DND-41 (cell line): ENCODE results near the gene SRRT.
A peak's percentile ranks its signal among the peaks of the same experiment; 100 is the strongest.

Source experiments
- ATAC-seq: fragments of 200-7000 bp; cut with Tn5 transposase; 3 replicates; pipeline ENCODE4 v1.9.1; 2021; ENCODE audit warnings: low read depth; ENCODE audit not compliant: insufficient read depth
- DNase-seq: peaks from one replicate; pipeline ENCODE4 v3.0.0-alpha.2; 2020
- H2AFZ ChIP-seq: 2 replicates; pipeline ENCODE4 v1.6.0; 2012; ENCODE audit warnings: low read depth, low read length
- H3K27ac ChIP-seq: 2 replicates; pipeline ENCODE4 v1.5.1; 2012; ENCODE audit warnings: low read length, inconsistent platforms
- H3K27me3 ChIP-seq: fragments of 200-600 bp; sonication (generic); 2 replicates; pipeline ENCODE4 v1.6.0; 2012; ENCODE audit warnings: low read length, mild to moderate bottlenecking, inconsistent platforms; ENCODE audit not compliant: insufficient read depth, poor library complexity
- H3K36me3 ChIP-seq: 2 replicates; pipeline ENCODE4 v1.5.1; 2012; ENCODE audit warnings: low read length, inconsistent platforms; ENCODE audit not compliant: insufficient read depth
- H3K4me1 ChIP-seq: 2 replicates; pipeline ENCODE4 v1.5.1; 2012; ENCODE audit warnings: mild to moderate bottlenecking, low read length; ENCODE audit not compliant: insufficient read depth
- H3K4me2 ChIP-seq: 2 replicates; pipeline ENCODE4 v1.6.0; 2012; ENCODE audit warnings: mild to moderate bottlenecking, moderate library complexity, low read length, inconsistent platforms; ENCODE audit not compliant: insufficient read depth
- H3K4me3 ChIP-seq, 2 experiments: fragments of 200-600 bp in 1 of 2; shearing (Covaris generic) in 1 of 2; 2 replicates each; pipeline ENCODE4 v1.5.1; 2012 to 2016; ENCODE audit warnings: inconsistent platforms in 2 of 2, low read length in 2 of 2, mild to moderate bottlenecking in 2 of 2, low read depth in 1 of 2, moderate library complexity in 1 of 2
- H3K79me2 ChIP-seq: 2 replicates; pipeline ENCODE4 v1.6.0; 2012; ENCODE audit warnings: low read length, inconsistent platforms; ENCODE audit not compliant: insufficient read depth
- H3K9ac ChIP-seq: 2 replicates; pipeline ENCODE4 v1.6.0; 2012; ENCODE audit warnings: low read depth, mild to moderate bottlenecking, inconsistent platforms, low read length, moderate library complexity
- H3K9me3 ChIP-seq: 2 replicates; pipeline ENCODE4 v1.5.1; 2012; ENCODE audit warnings: low read length, moderate library complexity, mild to moderate bottlenecking, inconsistent platforms; ENCODE audit not compliant: insufficient read depth, severe bottlenecking
- H4K20me1 ChIP-seq: 2 replicates; pipeline ENCODE4 v1.6.0; 2012; ENCODE audit warnings: low read length; ENCODE audit not compliant: insufficient read depth
- EZH2 ChIP-seq: IDR thresholded peaks from 3 replicates; pipeline ENCODE4 v1.6.1; 2012; ENCODE audit warnings: borderline replicate concordance, low read depth, mild to moderate bottlenecking, moderate library complexity, low read length, inconsistent platforms; ENCODE audit not compliant: severe bottlenecking
- TF ChIP-seq, protein P1 (sequence below): IDR thresholded peaks from 2 replicates; pipeline ENCODE4 v1.5.1; 2012; ENCODE audit warnings: borderline replicate concordance, low read length, moderate library complexity, mild to moderate bottlenecking; ENCODE audit not compliant: poor library complexity, severe bottlenecking; ENCODE audit errors: extremely low read depth

SRRT gene

GRCh38 chr7:100878685-100879084, 3.8 kb downstream of the SRRT start:
- Histone ChIP-seq H3K9ac (peak overlapping the region; percentile 22; the same call in 1 of the 2 replicates), H2AFZ (no peak overlapping the region), H3K27ac (no peak overlapping the region), H3K79me2 (peaks cover 89% of the 10 kb centered on the region), H3K4me2 (peak overlapping the region; percentile 92; the same call in 1 of the 2 replicates), H3K4me1 (peaks cover 50% of the 10 kb centered on the region), H3K27me3 (no peaks in the 10 kb centered on the region), H4K20me1 (peaks cover 72% of the 10 kb centered on the region), H3K36me3 (peaks cover 89% of the 10 kb centered on the region), H3K4me3 (no peak overlapping the region), H3K9me3 (no peaks in the 10 kb centered on the region)
- DNase-seq (no peak), ATAC-seq (no peak)
- TF ChIP-seq, protein P1, sequence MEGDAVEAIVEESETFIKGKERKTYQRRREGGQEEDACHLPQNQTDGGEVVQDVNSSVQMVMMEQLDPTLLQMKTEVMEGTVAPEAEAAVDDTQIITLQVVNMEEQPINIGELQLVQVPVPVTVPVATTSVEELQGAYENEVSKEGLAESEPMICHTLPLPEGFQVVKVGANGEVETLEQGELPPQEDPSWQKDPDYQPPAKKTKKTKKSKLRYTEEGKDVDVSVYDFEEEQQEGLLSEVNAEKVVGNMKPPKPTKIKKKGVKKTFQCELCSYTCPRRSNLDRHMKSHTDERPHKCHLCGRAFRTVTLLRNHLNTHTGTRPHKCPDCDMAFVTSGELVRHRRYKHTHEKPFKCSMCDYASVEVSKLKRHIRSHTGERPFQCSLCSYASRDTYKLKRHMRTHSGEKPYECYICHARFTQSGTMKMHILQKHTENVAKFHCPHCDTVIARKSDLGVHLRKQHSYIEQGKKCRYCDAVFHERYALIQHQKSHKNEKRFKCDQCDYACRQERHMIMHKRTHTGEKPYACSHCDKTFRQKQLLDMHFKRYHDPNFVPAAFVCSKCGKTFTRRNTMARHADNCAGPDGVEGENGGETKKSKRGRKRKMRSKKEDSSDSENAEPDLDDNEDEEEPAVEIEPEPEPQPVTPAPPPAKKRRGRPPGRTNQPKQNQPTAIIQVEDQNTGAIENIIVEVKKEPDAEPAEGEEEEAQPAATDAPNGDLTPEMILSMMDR, result no peak
- TF ChIP-seq EZH2, result no peak

- TF ChIP-seq EZH2, result no peak
- TF ChIP-seq, protein P1, result no peak
- peaks cover 83% of the 10 kb centered on the region for H4K20me1 ChIP-seq
- no peak overlapping the region for H3K9ac ChIP-seq
- H3K79me2 ChIP-seq, result peaks cover 87% of the 10 kb centered on the region
- H3K36me3 ChIP-seq, result peaks cover 92% of the 10 kb centered on the region
- DNase-seq, result no peak
- H3K4me2 ChIP-seq, result peak overlapping the region; percentile 92; the same call in 1 of the 2 replicates
- no peak overlapping the region for H2AFZ ChIP-seq
- H3K4me1 ChIP-seq, result peaks cover 41% of the 10 kb centered on the region
- no peak for ATAC-seq
- H3K27ac ChIP-seq, result no peak overlapping the region
- H3K4me3 ChIP-seq, result no peak overlapping the region
- no peaks in the 10 kb centered on the region for H3K9me3 ChIP-seq
- no peaks in the 10 kb centered on the region for H3K27me3 ChIP-seq
These were observed 4.9 kb downstream of the SRRT start for GRCh38 chr7:100879685-100880261.

GRCh38 chr7:100880645-100881044, 5.7 kb downstream of the SRRT start:
- Histone ChIP-seq H3K36me3 (peaks cover 97% of the 10 kb centered on the region), H3K4me1 (peaks cover 41% of the 10 kb centered on the region), H3K4me3 (no peak overlapping the region), H3K79me2 (peaks cover 79% of the 10 kb centered on the region), H3K27ac (no peak overlapping the region), H3K9ac (no peak overlapping the region), H3K9me3 (no peaks in the 10 kb centered on the region), H2AFZ (no peak overlapping the region), H3K27me3 (no peaks in the 10 kb centered on the region), H3K4me2 (no peak overlapping the region), H4K20me1 (peaks cover 84% of the 10 kb centered on the region)
- no peak for DNase-seq
- TF ChIP-seq, protein P1, result no peak
- TF ChIP-seq EZH2, result no peak
- no peak for ATAC-seq
